ENCODE measurements around the gene RBM23.

RBM23 gene

GRCh38 chr14:22887260-22887989, 31.5 kb downstream of the RBM23 start:
- FAIRE-seq = no peak
- peak; percentile 40 for DNase-seq (ENCODE audit: insufficient read length, low spot score)

GRCh38 chr14:22886500-22887259, 32.3 kb downstream of the RBM23 start:
- no peak for DNase-seq (ENCODE audit: insufficient read length, low spot score)

GRCh38 chr14:22885975-22886374, 33.0 kb downstream of the RBM23 start:
- FAIRE-seq (no peak), DNase-seq (ENCODE audit: insufficient read length, low spot score) (no peak)

More at GRCh38 chr14:22886500-22887259, 32.3 kb downstream of the RBM23 start:
- FAIRE-seq = no peak

- DNase-seq (ENCODE audit: insufficient read length, low spot score) (no peak), FAIRE-seq (no peak)
Measured at GRCh38 chr14:22884738-22885523, 34.0 kb downstream of the RBM23 start.

- no peak for DNase-seq (ENCODE audit: insufficient read length, low spot score)
- FAIRE-seq = no peak
Measured at GRCh38 chr14:22884076-22884737, 34.7 kb downstream of the RBM23 start.

- no peak for DNase-seq (ENCODE audit: insufficient read length, low spot score)
- no peak for FAIRE-seq
Measured at GRCh38 chr14:22883173-22883976, 35.6 kb downstream of the RBM23 start, which contains the start of gene REM2. REM2 (plus strand) TSS chr14:22883222; CDS start chr14:22883288, 66 bp downstream.

- peak; percentile 6 for DNase-seq (ENCODE audit: insufficient read length, low spot score)
- FAIRE-seq = no peak
Measured at GRCh38 chr14:22882529-22883172, 36.3 kb downstream of the RBM23 start.

GRCh38 chr14:22882064-22882463, 36.9 kb downstream of the RBM23 start:
- no peak for FAIRE-seq

GRCh38 chr14:22878271-22879246, 40.4 kb downstream of the RBM23 start:
- no peak for FAIRE-seq
- DNase-seq (ENCODE audit: insufficient read length, low spot score) = no peak

More at GRCh38 chr14:22882064-22882463, 36.9 kb downstream of the RBM23 start:
- no peak for DNase-seq (ENCODE audit: insufficient read length, low spot score)

GRCh38 chr14:22877000-22877501, 41.9 kb downstream of the RBM23 start:
- no peak for DNase-seq (ENCODE audit: insufficient read length, low spot score)
- FAIRE-seq = no peak

- FAIRE-seq (no peak), DNase-seq (ENCODE audit: insufficient read length, low spot score) (no peak)
Measured at GRCh38 chr14:22875748-22876319, 43.1 kb downstream of the RBM23 start.

- FAIRE-seq (no peak), DNase-seq (ENCODE audit: insufficient read length, low spot score) (no peak)
Measured at GRCh38 chr14:22875003-22875747, 43.8 kb downstream of the RBM23 start.

- no peak for FAIRE-seq
- no peak for DNase-seq (ENCODE audit: insufficient read length, low spot score)
Measured at GRCh38 chr14:22872833-22873520, 46.0 kb downstream of the RBM23 start.

GRCh38 chr14:22872033-22872832, 46.7 kb downstream of the RBM23 start:
- peak; percentile 67 for DNase-seq (ENCODE audit: insufficient read length, low spot score)
- no peak for FAIRE-seq

- DNase-seq (ENCODE audit: insufficient read length, low spot score) = peak; percentile 69
- no peak for FAIRE-seq
Measured at GRCh38 chr14:22871224-22872032, 47.5 kb downstream of the RBM23 start, which contains the start of gene LRP10. LRP10 (plus strand) TSS chr14:22871740; CDS start chr14:22872304, 564 bp downstream.
